Heart left ventricle (tissue), 13 donors: ENCODE results near the gene CBY1.

Experiments used
- POLR2A ChIP-seq, 2 donors: fragments of 450-650 bp; IDR thresholded peaks; one replicate each; pipeline ENCODE4 v1.6.1; 2017; ENCODE audit warnings: antibody characterized with exemption in 2 of 2, mild to moderate bottlenecking in 2 of 2, moderate library complexity in 2 of 2
- TF ChIP-seq, protein P1 (sequence below), 12 donors: fragments of 200-600 bp; sonication (generic) in 4 of 12; IDR thresholded peaks; one replicate each; pipeline versions ENCODE4 v1.5.0 to v1.8.0; 2018 to 2022; ENCODE audit warnings: antibody characterized with exemption in 12 of 12, mild to moderate bottlenecking in 5 of 12
- donor health status: ischemic (EF 13 %, LVEDD 7.1; RV severe dilation, severe dysfunction).
- donor health status: DM: no; HTN: yes; CAD: no.
- donor health status: DM: no; HTN: no; CAD: no.
- donor health status: ischemic (EF 25% LVEDD 6.9; RV normal size, moderate dysfunction).
- donor health status: ischemic (EF 25% LVEDD 5.7; RV mildly dilated, moderate dysfunction).
- donor health status: ischemic (EF 35%, LVEDD 5.7; RV mildly dilated, moderate dysfunction).
- donor health status: nonischemic (EF 11% LVEDD 7.7; RV severe dilation, severe dysfunction).
- donor health status: DM: yes; HTN: yes; CAD: no.
- donor health status: PGD.
- donor health status: ischemic (EF 29% LVEDD 5.4; RV normal size, mild dysfunction).
- donor health status: nonischemic (EF 23%, LVEDD 6.1; RV moderate dilation, normal function).

- TF ChIP-seq, protein P1, sequence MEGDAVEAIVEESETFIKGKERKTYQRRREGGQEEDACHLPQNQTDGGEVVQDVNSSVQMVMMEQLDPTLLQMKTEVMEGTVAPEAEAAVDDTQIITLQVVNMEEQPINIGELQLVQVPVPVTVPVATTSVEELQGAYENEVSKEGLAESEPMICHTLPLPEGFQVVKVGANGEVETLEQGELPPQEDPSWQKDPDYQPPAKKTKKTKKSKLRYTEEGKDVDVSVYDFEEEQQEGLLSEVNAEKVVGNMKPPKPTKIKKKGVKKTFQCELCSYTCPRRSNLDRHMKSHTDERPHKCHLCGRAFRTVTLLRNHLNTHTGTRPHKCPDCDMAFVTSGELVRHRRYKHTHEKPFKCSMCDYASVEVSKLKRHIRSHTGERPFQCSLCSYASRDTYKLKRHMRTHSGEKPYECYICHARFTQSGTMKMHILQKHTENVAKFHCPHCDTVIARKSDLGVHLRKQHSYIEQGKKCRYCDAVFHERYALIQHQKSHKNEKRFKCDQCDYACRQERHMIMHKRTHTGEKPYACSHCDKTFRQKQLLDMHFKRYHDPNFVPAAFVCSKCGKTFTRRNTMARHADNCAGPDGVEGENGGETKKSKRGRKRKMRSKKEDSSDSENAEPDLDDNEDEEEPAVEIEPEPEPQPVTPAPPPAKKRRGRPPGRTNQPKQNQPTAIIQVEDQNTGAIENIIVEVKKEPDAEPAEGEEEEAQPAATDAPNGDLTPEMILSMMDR (IDR thresholded peaks at IDR 0.05), result no peak
- no peak for TF ChIP-seq POLR2A (IDR thresholded peaks at IDR 0.05)
These were observed 44.9 kb upstream of the CBY1 start for GRCh38 chr22:38611559-38611958.
